ENCODE data around the gene CELF1. TPM values are rescaled to one million over a fixed set of nuclear protein-coding genes. Genes with fewer than 3 reads are reported as not detected.

The CELF1 gene
- total RNA-seq, 1 donor from 2014 or later, result 136 TPM

- no peaks in the 10 kb centered on the region for H3K9me3 Mint-ChIP-seq
- DNase-seq, result no peak
- ChIA-PET CTCF (no interaction called here), POLR2A (no interaction called here)
- H3K27me3 Mint-ChIP-seq, result no peaks in the 10 kb centered on the region
- intact Hi-C loops (cut with micrococcal nuclease), result loop anchor here (1.0 to 10.0 kb wide), 2 partner anchors 8 to 347 kb away; no protein-coding TSS in a partner anchor
- peak overlapping the region; percentile 52 for H3K4me3 Mint-ChIP-seq
- H3K36me3 Mint-ChIP-seq (ENCODE audit: low read depth), result peaks cover 24% of the 10 kb centered on the region
- peaks cover 82% of the 10 kb centered on the region for H3K4me1 Mint-ChIP-seq
- peak overlapping the region; percentile 54 for H3K27ac Mint-ChIP-seq
- no peak for TF ChIP-seq CTCF (IDR thresholded peaks at IDR 0.05)
- no peak for ATAC-seq (ENCODE audit: low read depth)
These were observed 45.2 kb downstream of the CELF1 start for GRCh38 chr11:47507563-47508239.

GRCh38 chr11:47506795-47507562, 46.0 kb downstream of the CELF1 start:
- H3K36me3 Mint-ChIP-seq (ENCODE audit: low read depth), result peaks cover 29% of the 10 kb centered on the region
- ChIA-PET CTCF (no interaction called here), POLR2A (interaction anchor here (0.6 kb wide), 1 partner anchor 11 kb away, joined by 3 read pairs; no protein-coding TSS in a partner anchor)
- H3K27ac Mint-ChIP-seq, result peak overlapping the region; percentile 54
- intact Hi-C loops (cut with micrococcal nuclease), result loop anchor here (10.0 kb wide), 1 partner anchor 348 kb away; no protein-coding TSS in a partner anchor
- no peaks in the 10 kb centered on the region for H3K27me3 Mint-ChIP-seq
- H3K9me3 Mint-ChIP-seq, result no peaks in the 10 kb centered on the region
- ATAC-seq (ENCODE audit: low read depth) (peak; percentile 53), DNase-seq (no peak)
- peaks cover 78% of the 10 kb centered on the region for H3K4me1 Mint-ChIP-seq
- TF ChIP-seq CTCF (IDR thresholded peaks at IDR 0.05), result no peak
- H3K4me3 Mint-ChIP-seq, result peak overlapping the region; percentile 52

GRCh38 chr11:47506373-47506772, 46.6 kb downstream of the CELF1 start:
- POLR2A ChIA-PET, result interaction anchor here (0.6 kb wide), 2 partner anchors 10 to 220 kb away, joined by 3 to 11 read pairs; no protein-coding TSS in a partner anchor
- DNase-seq, result no peak
- H3K27ac Mint-ChIP-seq, result peak overlapping the region; percentile 54
- ATAC-seq (ENCODE audit: low read depth), result no peak
- CTCF ChIA-PET, result no interaction called here
- no peaks in the 10 kb centered on the region for H3K27me3 Mint-ChIP-seq
- peaks cover 72% of the 10 kb centered on the region for H3K4me1 Mint-ChIP-seq
- no peak overlapping the region for H3K4me3 Mint-ChIP-seq
- TF ChIP-seq CTCF (IDR thresholded peaks at IDR 0.05), result no peak
- no peaks in the 10 kb centered on the region for H3K9me3 Mint-ChIP-seq
- intact Hi-C loops (cut with micrococcal nuclease), result loop anchor here (10.0 kb wide), 1 partner anchor 348 kb away; no protein-coding TSS in a partner anchor
- H3K36me3 Mint-ChIP-seq (ENCODE audit: low read depth), result peaks cover 28% of the 10 kb centered on the region

- POLR2A ChIA-PET, result interaction anchor here (0.7 kb wide), 1 partner anchor 210 kb away, joined by 3 read pairs; no protein-coding TSS in a partner anchor
- H3K4me3 Mint-ChIP-seq, result no peak overlapping the region
These were observed 48.0 kb downstream of the CELF1 start for GRCh38 chr11:47504910-47505309.

More at GRCh38 chr11:47504910-47505309, 48.0 kb downstream of the CELF1 start:
- CTCF ChIA-PET, result interaction anchor here (1.4 kb wide), 1 partner anchor 48 kb away, joined by 3 read pairs; the partner anchor contains the start of gene CELF1
- Mint-ChIP-seq H3K27me3 (no peaks in the 10 kb centered on the region), H3K9me3 (no peaks in the 10 kb centered on the region), H3K27ac (peak overlapping the region; percentile 55), H3K36me3 (ENCODE audit: low read depth) (peaks cover 33% of the 10 kb centered on the region), H3K4me1 (peaks cover 71% of the 10 kb centered on the region)
- ATAC-seq (ENCODE audit: low read depth), result no peak
- intact Hi-C loops (cut with micrococcal nuclease), result loop anchor here (10.0 kb wide), 1 partner anchor 350 kb away; no protein-coding TSS in a partner anchor
- no peak for TF ChIP-seq CTCF (IDR thresholded peaks at IDR 0.05)
- DNase-seq, result no peak
